Stimulated activated CD4-positive, alpha-beta T cell treated with anti-CD3 and anti-CD28 coated beads, TNF-alpha, amount 100 ng/mL, for 1 hour (primary cell): ENCODE data around the gene LHX5.

Experiments used
- DNase-seq, 3 donors: peaks; one replicate each; pipeline ENCODE4 v3.0.0-alpha.2; 2020; ENCODE audit warnings: low read depth in 3 of 3, low spot score in 1 of 3

LHX5 gene

DNA sequence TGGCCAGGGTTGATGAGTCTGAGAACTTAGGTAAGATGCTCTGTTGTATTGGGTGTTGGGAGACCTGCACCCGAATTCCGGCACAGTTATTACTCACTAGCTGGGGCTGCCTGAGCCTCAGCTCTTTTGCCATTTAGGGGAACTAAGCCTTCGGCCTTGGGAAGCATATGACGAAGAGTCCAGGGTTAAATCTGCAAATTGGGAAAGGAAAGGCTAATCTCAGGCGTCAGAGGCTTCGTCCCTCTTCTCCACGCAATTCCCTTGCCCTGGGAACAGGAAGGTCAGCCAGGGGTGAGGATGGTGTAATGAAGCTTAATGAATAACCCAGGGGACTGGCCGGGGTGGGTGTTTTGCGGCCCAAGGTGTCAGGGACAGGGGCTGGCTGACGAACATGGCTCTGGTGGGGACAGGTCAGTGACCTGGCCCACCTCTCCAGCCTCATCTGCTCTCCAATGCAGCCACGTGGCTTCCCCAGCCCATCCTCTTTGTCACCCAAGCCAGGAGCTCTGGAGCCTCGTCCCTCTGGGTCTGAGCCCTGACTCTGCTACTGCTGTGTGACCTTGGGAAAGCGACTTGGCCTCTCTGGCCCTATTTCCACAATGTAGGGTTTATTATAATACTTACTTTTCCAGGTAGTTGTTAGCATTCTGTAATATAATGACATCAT, 53.3 kb downstream of the LHX5 start:
- no peak for DNase-seq

DNA sequence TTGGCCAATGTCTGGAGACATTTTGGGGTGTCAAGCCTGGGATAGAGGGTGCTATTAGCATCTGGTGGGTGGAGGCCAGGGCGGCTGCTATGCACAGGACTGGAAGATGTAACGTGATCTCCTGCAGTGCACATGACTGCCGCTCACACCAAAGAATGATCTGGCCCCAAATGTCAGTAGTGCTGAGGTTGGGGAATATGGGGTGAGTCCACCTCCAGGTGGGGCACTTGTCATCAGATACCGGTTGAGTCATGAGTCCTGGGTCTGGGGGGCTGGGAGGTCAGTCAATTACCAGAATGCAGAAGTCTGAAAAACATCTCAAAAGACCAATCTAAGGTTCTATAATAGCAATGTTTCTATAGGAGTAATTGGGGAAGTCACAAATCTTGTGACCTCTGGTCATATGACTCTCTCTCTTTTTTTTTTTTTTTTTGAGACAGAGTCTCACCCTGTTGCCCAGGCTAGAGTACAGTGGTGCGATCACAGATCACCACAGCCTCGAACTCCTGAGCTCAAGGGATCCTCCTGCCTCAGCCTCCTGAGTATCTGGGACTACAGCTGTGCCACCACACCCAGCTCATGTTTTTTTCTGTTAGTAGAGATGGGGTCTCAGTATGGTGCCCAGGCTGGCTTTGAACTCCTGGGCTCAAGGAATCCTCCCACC, 55.4 kb downstream of the LHX5 start:
- DNase-seq, result no peak

DNA sequence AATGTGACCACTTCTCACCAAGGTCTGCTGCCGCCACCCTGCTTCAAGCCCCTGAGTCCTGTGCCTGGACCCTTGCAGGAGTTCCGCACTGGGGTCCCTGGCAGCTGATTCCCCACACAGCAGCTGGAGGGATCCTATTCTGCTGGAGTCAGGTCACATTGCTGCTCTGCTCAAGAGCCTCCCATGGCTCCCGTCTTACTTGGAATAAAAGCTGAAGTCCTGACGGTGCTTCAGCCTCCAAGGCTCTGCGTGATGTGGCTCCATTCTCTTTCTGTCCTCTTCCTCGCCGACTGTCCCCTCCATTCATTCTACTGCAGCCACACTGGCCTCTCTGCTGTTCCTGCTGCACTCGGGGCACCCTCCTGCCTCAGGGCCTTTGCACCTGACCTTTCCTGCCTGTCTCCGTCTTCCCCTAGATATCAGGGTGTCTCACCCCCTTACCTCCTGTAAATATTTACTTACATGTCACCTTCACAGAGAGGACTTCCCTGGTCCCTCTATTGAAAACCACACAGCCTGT, 57.1 kb downstream of the LHX5 start:
- no peak for DNase-seq

DNA sequence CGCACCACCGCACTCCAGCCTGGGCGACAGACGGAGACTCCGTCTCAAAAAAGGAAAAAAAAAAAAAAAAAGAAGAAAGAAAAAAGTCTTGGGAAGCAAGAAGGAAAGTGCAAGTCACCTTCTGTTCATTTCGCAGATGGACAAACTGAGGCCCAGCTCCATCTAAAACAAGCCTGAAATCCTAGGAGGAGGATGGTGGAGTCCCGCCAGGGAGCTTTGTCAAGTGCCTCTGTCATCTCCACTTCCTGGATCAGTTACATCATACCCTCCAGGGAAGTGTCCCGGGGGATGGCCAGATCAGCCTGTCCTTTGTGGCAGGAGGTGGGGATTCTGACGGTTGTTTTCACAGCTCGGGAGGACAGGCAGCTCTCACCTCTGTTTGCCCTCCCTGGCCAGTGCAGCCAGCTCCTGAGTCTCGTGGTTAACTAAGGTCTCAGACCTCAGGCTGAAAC, 58.2 kb downstream of the LHX5 start:
- no peak for DNase-seq
